GM18909 (cell line): Measurements from ENCODE around the gene PALLD.

ENCODE experiments used
- ATAC-seq: cut with Tn5 transposase; IDR thresholded peaks from one replicate; pipeline ENCODE4 v1.9.1; 2021; ENCODE audit warnings: mild to moderate bottlenecking; ENCODE audit not compliant: unreplicated experiment, poor library complexity

PALLD gene

DNA sequence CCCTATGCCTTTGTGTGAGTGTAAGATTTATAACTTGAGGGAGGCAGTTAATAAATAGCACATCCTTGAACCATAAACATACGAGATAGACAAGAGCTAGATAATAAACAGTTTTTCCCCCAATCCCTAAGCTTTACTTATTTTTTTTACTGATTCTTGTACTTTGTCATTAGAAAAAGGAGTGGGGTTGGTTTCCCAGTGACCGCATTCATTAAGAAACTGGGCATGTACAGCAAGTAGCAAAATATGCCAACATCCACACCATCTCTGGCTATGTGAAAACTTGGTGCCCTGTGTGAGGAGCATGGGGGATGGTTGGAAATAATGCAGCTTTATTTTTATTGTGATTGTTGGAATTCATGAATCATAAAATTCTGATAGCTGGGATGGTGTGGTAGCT lies 337.0 kb downstream of the PALLD start:
- ATAC-seq, result no peak

- no peak for ATAC-seq
These were observed 339.1 kb downstream of the PALLD start for GRCh38 chr4:168835880-168836454.

DNA sequence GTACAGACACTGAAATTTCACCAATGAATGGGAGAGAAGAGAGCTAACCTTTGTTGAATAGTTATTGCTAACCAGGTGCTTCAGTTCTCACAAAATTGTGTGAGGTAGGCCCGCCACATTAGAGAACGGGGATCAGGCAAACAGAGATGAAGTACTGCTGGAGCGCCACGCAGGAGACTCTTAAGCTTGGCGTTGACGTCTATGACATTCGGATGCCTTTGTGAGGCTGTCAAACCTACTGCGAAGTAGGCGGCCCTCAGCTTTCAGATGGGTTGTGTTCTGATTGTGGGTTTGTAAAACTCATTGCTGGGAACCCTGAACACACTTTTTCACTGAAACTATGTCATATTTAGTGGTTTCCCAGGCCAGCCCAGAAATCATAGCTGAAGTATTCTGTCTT lies 339.6 kb downstream of the PALLD start:
- ATAC-seq, result no peak

DNA sequence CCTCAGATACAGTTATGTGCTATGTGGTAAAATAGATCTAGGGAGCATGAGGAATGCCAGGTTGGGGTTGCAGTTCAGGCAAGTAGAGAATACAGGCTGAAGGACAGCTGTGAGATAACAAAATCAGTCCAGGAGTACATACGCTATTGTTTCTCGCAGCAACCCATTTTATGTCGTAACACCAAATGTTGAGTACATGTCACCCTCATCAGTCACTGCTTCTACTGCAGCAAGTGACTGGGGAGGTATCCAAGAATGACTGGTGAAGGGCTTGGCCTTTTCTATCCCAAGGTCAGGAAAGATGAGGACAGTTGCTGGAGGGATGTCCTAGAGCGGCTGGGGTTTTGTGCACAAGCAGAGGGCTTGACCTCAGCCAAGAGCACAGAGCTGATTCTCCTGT lies 341.1 kb downstream of the PALLD start:
- ATAC-seq, result no peak

DNA sequence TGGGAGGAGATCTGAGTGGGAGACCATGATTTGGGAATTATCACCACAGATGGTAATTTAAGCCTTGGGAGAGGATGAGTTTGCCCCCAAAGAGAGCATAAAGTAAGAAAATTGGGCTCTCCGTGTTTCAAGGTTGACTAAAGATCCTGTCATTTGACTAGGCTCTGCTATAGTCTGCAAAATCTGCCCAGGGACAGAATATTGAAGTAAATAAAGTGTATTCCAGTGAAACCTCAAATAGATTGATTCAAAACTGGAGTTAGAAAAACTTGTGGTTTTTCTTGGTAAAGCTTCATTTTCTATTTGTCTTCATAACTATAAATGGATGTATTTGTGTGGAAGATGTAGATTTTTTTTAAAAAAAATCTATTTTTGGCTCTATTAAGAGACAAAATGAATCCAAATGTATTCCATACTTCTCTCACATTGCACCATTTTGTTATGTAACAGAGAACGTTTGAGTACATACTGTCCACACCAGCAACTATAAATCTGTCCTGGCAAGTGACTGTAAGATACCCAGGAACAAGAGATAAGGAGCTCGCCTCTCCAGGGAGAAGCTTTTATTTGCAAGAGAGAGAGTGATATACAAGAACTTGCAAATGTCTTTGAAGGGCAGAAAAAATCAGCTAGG lies 343.0 kb downstream of the PALLD start:
- ATAC-seq, result no peak

GRCh38 chr4:168840392-168840763 lies 343.5 kb downstream of the PALLD start:
- ATAC-seq, result no peak

DNA sequence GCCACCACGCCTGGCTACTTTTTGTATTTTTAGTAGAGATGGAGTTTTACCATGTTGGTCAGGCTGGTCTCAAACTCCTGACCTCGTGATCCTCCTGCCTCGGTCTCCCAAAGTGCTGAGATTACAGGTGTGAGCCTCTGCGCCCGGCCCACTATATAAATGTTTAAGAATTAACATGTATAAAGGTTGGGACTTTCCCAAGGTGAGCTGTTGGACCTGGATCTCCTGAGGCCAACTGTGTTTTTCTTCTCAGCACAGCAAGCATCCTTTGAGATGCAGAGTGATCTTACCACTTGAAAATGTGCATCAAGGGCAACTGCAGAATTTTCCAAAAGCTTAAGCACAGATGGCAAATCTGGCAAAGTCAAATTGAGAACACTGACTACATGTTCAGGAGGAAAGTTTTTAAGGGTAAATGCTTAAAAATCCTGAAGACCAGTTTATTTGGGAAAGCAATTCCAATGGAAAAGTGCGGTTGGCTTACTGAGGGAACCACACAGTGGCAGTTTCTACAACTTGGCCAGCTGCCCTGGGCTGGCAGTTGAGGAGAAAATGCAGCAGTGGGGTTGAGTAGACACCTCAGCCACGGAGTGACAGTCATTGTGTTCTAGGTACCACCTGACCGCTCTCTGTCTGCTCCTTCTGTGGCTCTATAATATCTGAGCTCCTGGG lies 344.3 kb downstream of the PALLD start:
- ATAC-seq, result no peak

DNA sequence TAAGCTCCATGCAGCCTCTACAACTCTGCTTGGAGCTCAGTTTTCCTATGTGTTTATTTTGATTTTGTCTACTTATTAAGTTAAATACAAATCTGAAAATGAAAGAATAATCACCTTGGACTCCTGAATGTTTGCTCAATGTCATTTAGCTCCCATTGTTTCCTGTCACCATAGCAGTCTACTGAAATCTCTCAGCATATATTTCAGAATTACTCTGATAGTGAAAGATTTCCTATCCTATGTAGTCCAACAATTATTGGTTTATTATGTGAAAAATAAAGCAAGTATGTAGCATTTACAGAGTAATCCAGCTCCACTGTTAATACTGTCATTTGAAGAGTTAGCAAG lies 344.8 kb downstream of the PALLD start:
- ATAC-seq, result no peak

GRCh38 chr4:168842186-168842585 lies 345.3 kb downstream of the PALLD start:
- no peak for ATAC-seq

- ATAC-seq, result no peak
These were observed 346.8 kb downstream of the PALLD start for GRCh38 chr4:168843635-168844034.

DNA sequence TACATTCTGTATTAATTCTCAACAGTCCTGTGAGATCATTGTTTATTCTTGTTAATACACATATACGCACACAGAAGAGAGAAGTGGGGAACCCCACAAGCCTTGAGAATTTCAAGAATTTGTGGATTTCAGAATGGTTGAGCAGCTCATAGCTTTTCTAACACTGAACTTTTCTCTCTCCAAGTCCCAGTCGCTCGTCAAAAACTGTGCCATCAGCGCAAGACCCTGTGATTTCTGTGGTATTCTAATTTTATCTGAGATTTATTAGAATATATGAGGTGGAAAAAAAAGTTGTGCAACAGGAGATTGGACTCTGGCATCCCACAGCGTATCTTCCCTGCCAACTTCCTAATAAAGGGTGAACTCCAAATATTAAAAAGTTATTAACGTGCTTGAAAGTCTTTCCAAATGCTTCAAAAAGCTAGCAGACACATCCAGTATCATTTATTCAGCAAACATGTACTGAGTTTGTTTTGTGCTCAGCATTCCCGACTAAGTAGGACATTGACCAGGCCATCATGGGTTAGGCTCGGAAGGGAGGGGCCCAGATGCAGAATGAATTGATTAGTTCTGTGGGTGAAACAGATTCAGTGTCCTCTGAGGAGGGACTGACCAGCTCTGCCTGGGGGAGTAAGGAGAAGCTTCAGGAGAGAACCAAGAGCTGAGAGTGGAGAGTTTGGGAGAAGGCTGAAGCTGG lies 347.6 kb downstream of the PALLD start:
- no peak for ATAC-seq

DNA sequence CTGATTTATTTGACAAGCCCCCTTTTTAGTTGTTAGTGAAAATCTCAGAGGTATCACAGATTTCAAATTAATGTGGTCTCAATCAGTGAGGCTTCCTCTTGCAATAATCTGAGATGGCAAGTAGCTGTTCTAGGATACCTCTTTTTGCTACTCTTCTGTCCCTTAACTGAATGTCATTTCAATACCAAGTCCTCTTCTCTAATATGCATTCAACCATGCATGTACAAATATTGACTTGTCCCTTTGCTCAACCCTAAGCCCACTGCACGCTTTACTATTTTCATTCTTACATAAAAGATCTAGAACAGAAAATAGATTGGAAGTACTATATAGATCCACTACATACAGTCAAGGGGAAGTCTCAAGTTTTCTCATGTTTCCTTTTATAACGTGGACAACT lies 349.0 kb downstream of the PALLD start:
- ATAC-seq, result no peak

- ATAC-seq, result no peak
These were observed 349.6 kb downstream of the PALLD start for GRCh38 chr4:168846414-168846813.

DNA sequence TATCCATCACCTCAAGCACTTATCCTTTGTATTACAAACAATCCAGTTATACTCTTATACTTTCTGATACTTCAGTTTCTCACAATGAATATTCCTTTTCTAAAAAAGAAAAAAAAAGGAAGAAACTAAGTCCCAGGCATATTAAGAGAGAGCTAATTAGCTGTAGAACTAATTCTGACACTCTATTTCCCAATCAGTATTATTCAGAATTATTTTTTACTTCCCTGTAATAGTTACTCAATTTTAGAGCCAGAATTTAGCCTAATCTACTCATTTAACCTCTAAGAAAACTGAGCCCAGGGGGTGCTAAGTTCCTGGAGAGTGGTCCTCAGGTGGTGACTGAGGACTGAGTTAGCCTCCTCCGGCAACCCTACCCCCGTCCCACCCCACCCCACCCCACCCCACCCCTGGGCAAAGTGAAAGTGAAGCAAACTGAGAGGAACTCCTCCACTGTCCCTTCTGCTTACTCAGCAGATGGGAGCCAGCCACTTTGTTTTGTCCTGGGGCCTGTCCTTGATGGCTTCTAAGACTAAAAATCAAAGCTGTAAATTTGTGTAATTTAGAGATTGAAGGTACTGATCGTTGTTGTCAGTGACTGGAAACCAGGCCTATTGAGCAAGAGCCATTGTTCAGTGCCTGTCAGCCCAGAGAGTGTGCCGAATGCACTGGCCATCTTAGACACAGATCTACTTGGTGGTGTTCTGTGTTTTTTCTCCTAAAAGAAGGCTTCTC lies 351.1 kb downstream of the PALLD start:
- no peak for ATAC-seq

DNA sequence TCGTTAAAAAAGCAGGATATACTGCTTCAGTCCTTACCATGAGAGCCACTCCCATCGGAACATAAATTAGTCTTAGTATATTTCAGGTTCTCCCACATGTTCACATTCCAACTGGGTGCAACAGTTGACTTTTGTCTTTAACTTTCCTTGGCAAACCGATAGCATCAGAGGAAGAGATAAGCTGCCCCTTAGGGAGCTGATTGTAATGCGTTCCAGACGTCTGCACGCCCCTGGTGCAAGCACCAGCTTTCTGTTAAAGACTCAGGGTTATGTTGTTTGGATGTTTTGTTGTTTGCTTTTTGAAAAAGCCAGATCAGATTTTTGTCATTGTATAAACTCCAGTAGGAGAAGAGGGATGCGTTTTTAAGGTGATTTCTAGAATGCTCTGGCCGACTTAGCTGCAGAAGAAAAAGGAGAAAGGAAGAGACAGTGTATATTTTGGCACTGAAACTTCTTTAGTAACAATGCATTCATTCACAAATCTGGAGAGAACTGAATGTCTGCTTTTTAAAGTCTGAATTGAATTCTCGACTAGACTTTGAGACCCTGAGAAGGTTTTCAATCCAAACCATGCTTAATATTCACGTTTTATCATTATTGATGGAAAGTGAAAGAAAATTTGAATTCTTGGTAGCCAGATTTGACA lies 352.3 kb downstream of the PALLD start:
- no peak for ATAC-seq

DNA sequence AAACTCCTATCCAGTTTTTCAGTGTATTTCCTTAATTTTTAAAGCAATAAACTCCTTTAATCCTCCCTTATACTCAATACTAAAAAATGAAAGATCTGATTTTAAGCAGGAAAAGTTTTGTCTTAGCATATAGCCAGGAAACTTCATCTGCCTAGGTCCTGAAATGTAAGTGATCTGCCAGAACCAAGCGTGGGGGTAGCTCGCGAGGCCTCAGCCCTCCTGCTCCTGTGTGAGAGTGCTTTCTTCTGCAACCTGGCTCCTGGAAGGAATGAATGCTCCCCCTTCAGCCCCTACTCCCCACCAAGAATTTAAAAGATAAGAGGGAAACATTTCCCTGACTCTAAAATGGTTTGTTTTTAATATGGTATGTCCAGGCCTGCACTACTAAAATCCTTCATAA lies 353.1 kb downstream of the PALLD start:
- no peak for ATAC-seq

DNA sequence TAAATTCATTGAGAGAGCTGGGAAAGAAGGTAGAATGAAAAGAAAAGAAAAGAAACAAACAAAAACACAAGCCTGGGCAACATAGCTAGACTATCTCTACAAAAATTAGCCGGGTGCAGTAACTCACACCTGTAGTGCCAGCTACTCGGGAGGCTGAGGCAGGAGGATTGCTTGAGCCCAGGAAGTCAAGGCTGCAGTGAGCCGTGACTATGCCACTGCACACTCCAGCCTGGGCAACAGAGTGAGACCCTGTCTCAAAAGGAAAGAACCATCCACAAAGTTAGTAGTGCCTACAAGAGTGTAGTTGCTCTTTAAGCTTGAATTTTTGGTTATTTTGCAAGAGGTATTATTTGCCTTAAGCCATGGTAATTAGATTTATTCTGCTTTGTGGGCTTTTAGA lies 355.5 kb downstream of the PALLD start:
- ATAC-seq, result no peak

DNA sequence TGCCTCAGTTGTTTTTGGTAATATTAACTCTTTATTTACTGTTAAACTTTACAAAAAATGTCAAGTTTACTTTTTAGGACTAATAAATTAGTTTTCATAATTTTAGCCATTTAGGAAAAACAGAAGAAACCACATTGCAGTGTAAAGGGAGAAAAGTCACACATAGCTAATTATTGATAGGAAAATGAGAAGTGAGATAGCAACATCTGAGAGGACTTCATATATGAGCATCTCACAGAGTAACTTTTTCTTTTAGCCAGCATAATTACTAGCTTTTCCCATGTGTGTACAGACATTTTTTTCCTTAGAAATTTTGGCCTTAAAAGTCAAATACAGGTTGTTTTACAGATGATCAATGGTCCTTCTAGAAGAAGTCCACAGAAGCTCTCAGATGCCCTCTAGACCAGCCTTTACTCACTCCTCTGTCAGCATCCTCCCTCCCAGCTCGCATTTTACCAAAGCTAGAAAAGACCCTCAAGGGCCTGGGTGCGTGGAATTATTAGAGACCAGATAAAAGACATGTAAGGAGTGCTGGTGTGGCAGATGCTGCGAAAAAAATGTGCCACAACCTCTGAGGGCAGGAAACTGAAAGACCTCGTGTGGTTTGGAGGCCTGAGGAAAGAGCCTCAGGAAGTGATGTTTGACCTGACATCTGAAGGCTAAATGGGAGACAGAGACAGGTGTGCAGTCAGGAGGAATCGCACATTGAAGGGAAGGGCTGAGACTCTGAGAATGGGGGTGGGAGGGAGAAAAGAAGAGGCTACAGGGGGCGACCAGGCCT lies 356.3 kb downstream of the PALLD start:
- peak; percentile 76 for ATAC-seq

GRCh38 chr4:168853770-168854169 lies 356.9 kb downstream of the PALLD start:
- ATAC-seq, result peak; percentile 49
